Loucy (cell line): ENCODE data around the gene ADAMTS12.

Experiments
- H2AFZ ChIP-seq: fragments of 200-600 bp; sonication (generic); 2 replicates; pipeline ENCODE4 v1.6.0; 2016; ENCODE audit warnings: antibody characterized with exemption, mild to moderate bottlenecking, low read length, moderate library complexity
- H3F3A ChIP-seq: fragments of 200-600 bp; 2 replicates; pipeline ENCODE4 v1.6.0; 2016; ENCODE audit warnings: antibody characterized with exemption, low read depth, mild to moderate bottlenecking
- H3K27me3 ChIP-seq: fragments of 200-600 bp; sonication (generic); 2 replicates; pipeline ENCODE4 v1.6.1; 2014; ENCODE audit warnings: low read length, mild to moderate bottlenecking; ENCODE audit not compliant: insufficient read depth, poor library complexity, severe bottlenecking
- H3K36me3 ChIP-seq: fragments of 200-600 bp; sonication (generic); 2 replicates; pipeline ENCODE4 v1.6.1; 2016; ENCODE audit warnings: low read length; ENCODE audit not compliant: insufficient read depth
- H3K4me1 ChIP-seq: fragments of 200-600 bp; sonication (generic); 2 replicates; pipeline ENCODE4 v1.5.1; 2014; ENCODE audit warnings: low read length, mild to moderate bottlenecking; ENCODE audit not compliant: insufficient read depth, poor library complexity, severe bottlenecking
- H3K4me2 ChIP-seq: fragments of 200-600 bp; sonication (generic); 2 replicates; pipeline ENCODE4 v1.6.0; 2014; ENCODE audit warnings: antibody characterized with exemption, low read length, low read depth, mild to moderate bottlenecking; ENCODE audit not compliant: poor library complexity, severe bottlenecking
- H3K4me3 ChIP-seq: fragments of 200-600 bp; sonication (generic); 2 replicates; pipeline ENCODE4 v1.5.1; 2014; ENCODE audit warnings: low read length, mild to moderate bottlenecking, mixed read lengths; ENCODE audit not compliant: poor library complexity, severe bottlenecking
- H3K79me2 ChIP-seq: fragments of 200-600 bp; sonication (generic); 2 replicates; pipeline ENCODE4 v1.6.1; 2014; ENCODE audit warnings: low read length; ENCODE audit not compliant: insufficient read depth
- H3K9ac ChIP-seq: fragments of 200-600 bp; sonication (generic); 2 replicates; pipeline ENCODE4 v1.6.0; 2014; ENCODE audit warnings: mild to moderate bottlenecking, low read depth, low read length, moderate library complexity; ENCODE audit not compliant: poor library complexity, severe bottlenecking
- H3K9me2 ChIP-seq: fragments of 200-600 bp; sonication (generic); replicated peaks from 2 replicates; pipeline ENCODE4 v1.6.1; 2016; ENCODE audit warnings: low read depth, low read length, mixed read lengths
- H3K9me3 ChIP-seq: fragments of 200-600 bp; sonication (generic); 2 replicates; pipeline ENCODE4 v1.6.1; 2014; ENCODE audit warnings: mild to moderate bottlenecking, antibody characterized with exemption, low read length, low read depth; ENCODE audit not compliant: insufficient read depth
- H4K20me1 ChIP-seq: fragments of 200-600 bp; sonication (generic); 2 replicates; pipeline ENCODE4 v1.6.0; 2014; ENCODE audit warnings: antibody characterized with exemption, low read length, mild to moderate bottlenecking; ENCODE audit not compliant: insufficient read depth, poor library complexity, severe bottlenecking
- CTCF ChIP-seq: fragments of 200-600 bp; sonication (generic); conservative IDR thresholded peaks from 2 replicates; pipeline ENCODE4 v1.5.1; 2014; ENCODE audit warnings: mild to moderate bottlenecking, antibody characterized with exemption, low read length
- EZH2phosphoT487 ChIP-seq: fragments of 200-600 bp; IDR thresholded peaks from 2 replicates; pipeline ENCODE4 v1.6.1; 2018; ENCODE audit warnings: antibody characterized with exemption, mild to moderate bottlenecking, moderate library complexity, borderline replicate concordance

ADAMTS12 gene

DNA sequence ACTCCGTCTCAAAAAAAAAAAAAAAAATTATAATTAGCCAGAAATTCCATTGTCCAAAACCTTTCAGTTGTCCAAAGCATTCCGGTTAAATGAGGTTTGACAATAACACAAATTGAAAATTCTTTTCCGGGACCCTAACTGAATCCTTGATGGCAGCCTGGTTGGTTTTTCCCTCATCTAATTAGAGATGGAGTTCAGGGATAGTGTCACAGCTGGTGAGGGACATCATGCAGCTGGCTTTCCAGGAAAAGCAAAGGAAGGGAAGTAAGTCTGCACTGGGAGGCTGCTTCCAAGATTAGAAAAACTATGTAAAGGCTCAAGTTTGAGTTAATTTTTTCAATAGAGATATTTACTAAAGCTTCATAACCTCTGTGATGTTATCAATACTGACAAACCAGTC lies 195.4 kb downstream of the ADAMTS12 start:
- Histone ChIP-seq H3K79me2 (no peaks in the 10 kb centered on the region), H4K20me1 (no peaks in the 10 kb centered on the region), H3K36me3 (no peaks in the 10 kb centered on the region), H3K9me2 (no peaks in the 10 kb centered on the region), H3F3A (no peaks in the 10 kb centered on the region), H3K9ac (no peak overlapping the region), H3K9me3 (0 out of 2 replicates have a peak, but pooled peaks cover 8% of the 10 kb centered on the region), H3K4me2 (no peak overlapping the region), H3K4me3 (no peak overlapping the region), H3K27me3 (no peaks in the 10 kb centered on the region), H2AFZ (no peak overlapping the region), H3K4me1 (no peaks in the 10 kb centered on the region)
- no peak for TF ChIP-seq EZH2phosphoT487

DNA sequence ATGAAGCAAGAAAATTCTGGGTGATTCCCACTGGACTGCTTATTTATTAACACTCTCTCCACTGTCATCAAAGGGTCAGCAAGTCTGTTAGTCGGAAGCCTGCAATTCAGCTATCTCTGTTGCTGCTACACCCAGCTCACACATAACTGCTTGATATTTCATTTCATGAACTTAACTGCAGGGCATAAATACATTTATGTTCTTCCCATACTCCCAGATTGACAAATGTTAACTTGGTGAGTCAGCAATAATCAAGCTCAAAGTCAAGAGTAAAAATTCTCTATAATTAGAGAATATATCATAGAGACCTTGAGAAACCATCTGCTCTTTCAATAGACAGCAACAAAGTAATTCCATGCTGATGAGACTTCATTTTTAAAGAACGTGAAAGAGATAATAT lies 198.8 kb downstream of the ADAMTS12 start:
- no peak overlapping the region for H3K4me3 ChIP-seq
- H3K4me1 ChIP-seq = no peaks in the 10 kb centered on the region
- H3K79me2 ChIP-seq = no peaks in the 10 kb centered on the region
- no peaks in the 10 kb centered on the region for H3K9me2 ChIP-seq
- H2AFZ ChIP-seq = no peak overlapping the region
- H3K27me3 ChIP-seq = no peaks in the 10 kb centered on the region
- 0 out of 2 replicates have a peak, but pooled peaks cover 8% of the 10 kb centered on the region for H3K9me3 ChIP-seq
- no peak for TF ChIP-seq EZH2phosphoT487
- no peak for TF ChIP-seq CTCF
- H4K20me1 ChIP-seq = no peaks in the 10 kb centered on the region
- no peaks in the 10 kb centered on the region for H3K36me3 ChIP-seq
- no peaks in the 10 kb centered on the region for H3F3A ChIP-seq
- H3K4me2 ChIP-seq = no peak overlapping the region
- H3K9ac ChIP-seq = no peak overlapping the region

GRCh38 chr5:33691856-33692255 lies 199.9 kb downstream of the ADAMTS12 start:
- Histone ChIP-seq H3K9me2 (no peaks in the 10 kb centered on the region), H3K79me2 (no peaks in the 10 kb centered on the region), H3K4me1 (no peaks in the 10 kb centered on the region), H2AFZ (no peak overlapping the region), H3K4me3 (no peak overlapping the region), H3K36me3 (no peaks in the 10 kb centered on the region), H3F3A (no peaks in the 10 kb centered on the region), H3K27me3 (no peaks in the 10 kb centered on the region), H4K20me1 (no peaks in the 10 kb centered on the region), H3K9ac (no peak overlapping the region), H3K9me3 (0 out of 2 replicates have a peak, but pooled peaks cover 8% of the 10 kb centered on the region), H3K4me2 (no peak overlapping the region)
- TF ChIP-seq EZH2phosphoT487 (no peak), CTCF (no peak)

DNA sequence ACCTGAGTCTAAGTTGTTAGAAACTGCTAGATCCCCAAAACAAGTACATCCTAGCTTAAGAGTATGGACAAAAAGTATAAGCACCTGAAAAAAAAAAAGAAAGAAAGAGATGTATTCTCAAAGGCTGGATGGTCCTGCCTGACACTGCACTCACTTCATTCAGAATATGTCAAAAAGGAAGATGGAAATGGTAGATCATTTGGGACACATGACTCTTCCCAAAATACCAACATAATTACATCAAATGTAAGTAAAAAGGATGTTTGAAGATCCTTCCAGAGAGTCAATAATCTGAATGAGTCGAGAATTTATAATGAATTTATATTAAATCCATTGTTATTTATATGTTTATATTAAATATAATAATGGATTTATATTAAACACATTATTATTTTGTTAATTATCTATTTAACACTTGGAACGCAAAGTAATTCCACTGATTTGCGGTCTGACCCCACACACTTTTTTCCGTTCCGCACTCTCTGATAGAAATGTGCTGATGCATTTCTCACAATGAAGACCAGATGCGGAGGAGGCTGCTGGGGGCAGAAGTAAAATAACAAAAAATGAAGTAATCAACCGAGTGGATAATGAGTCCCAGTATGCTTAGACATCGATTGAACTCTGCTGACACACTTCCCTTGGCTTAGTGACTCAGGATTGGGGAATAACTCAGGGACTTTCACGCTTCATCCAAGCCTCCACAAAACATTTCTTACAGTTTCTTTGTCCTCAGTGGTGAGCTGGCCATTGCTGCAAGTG lies 201.2 kb downstream of the ADAMTS12 start:
- H3K79me2 ChIP-seq = no peaks in the 10 kb centered on the region
- no peaks in the 10 kb centered on the region for H4K20me1 ChIP-seq
- no peak overlapping the region for H3K4me2 ChIP-seq
- no peak overlapping the region for H3K4me3 ChIP-seq
- H3K36me3 ChIP-seq = no peaks in the 10 kb centered on the region
- H3K9me2 ChIP-seq = no peaks in the 10 kb centered on the region
- H3K9ac ChIP-seq = no peak overlapping the region
- no peaks in the 10 kb centered on the region for H3K27me3 ChIP-seq
- H3K4me1 ChIP-seq = no peaks in the 10 kb centered on the region
- H2AFZ ChIP-seq = no peak overlapping the region
- TF ChIP-seq EZH2phosphoT487 (no peak), CTCF (no peak)
- H3K9me3 ChIP-seq = 0 out of 2 replicates have a peak, but pooled peaks cover 8% of the 10 kb centered on the region
- no peaks in the 10 kb centered on the region for H3F3A ChIP-seq
